ENCODE results near the gene NPDC1.

GRCh38 chr9:136996361-136997292 is 49.4 kb downstream of the NPDC1 start, which contains the start of gene CLIC3:
- TF ChIP-seq CTCF (IDR thresholded peaks at IDR 0.05) (no peak), POLR2A (IDR thresholded peaks at IDR 0.05) (no peak), EP300 (IDR thresholded peaks at IDR 0.05) (no peak), POLR2AphosphoS5 (IDR thresholded peaks at IDR 0.05) (no peak)

Measured in sigmoid colon (tissue), 4 donors.